GM18526 (cell line): Measurements from ENCODE around the gene PGS1.

Experiments used
- POLR2A ChIP-seq: IDR thresholded peaks from 3 replicates; pipeline ENCODE4 v1.6.1; 2011; ENCODE audit not compliant: insufficient read length; ENCODE audit errors: extremely low read depth

Gene PGS1

DNA sequence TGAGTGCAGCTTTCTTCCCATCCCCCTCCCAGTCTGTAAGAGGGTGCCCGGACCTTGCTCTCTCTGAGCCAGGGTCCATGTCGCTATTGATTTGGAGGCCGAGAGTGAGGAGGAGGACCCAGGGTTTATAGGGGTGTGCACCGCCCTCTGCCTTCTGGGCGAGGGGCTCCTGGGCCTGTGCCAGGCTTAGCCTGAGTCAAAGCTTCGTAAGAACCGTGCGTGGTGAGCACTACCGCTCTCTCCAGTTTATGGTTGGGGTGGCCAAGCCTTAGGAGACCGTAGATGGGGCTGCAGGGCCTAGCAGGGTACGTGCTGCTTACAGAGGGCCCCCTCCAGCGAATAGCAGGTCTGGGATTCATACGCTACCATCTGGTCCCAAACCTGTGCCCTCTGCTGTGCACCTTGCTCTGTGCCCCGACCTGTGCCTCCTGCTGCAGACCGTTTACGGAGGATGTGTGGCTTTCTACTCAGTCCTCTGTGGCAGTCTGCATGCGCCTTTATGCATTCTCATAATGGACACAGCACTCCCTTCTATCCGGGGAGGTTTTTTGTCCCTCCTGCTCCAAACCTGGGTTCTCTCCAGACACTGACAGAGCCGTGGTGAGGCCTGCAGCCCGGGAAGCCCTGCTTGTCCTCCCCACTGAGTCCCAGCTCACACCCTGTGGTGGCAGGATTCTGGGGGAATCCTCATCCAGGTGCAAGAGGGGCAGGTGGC lies 54.7 kb downstream of the PGS1 start:
- TF ChIP-seq POLR2A: no peak

DNA sequence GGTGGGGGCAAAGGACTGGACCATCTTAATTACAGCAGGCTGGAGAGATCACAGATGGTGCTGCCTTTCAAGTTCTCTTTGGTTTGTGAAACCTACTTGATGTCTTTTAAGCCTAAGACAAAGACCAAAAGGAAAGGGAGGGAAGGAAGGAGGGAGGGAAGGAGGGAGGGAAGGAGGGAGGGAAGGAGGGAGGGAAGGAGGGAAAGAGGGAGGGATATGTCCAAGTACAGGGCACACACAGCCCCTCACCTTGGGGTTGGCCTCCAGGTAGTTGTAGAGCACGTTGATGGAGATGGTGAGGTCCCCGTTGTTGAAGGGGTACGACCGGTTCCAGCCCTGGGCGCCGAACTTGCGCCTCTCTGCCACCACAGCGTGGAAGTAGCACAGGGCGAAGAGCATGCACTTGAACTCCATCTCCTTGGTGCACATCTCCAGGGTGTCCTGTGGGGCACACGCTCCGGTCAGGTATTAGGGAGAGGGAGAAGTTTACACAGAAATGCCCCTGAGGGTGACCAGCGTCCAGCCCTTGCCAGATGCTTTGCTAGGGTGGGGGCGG lies 55.4 kb downstream of the PGS1 start:
- no peak for TF ChIP-seq POLR2A

DNA sequence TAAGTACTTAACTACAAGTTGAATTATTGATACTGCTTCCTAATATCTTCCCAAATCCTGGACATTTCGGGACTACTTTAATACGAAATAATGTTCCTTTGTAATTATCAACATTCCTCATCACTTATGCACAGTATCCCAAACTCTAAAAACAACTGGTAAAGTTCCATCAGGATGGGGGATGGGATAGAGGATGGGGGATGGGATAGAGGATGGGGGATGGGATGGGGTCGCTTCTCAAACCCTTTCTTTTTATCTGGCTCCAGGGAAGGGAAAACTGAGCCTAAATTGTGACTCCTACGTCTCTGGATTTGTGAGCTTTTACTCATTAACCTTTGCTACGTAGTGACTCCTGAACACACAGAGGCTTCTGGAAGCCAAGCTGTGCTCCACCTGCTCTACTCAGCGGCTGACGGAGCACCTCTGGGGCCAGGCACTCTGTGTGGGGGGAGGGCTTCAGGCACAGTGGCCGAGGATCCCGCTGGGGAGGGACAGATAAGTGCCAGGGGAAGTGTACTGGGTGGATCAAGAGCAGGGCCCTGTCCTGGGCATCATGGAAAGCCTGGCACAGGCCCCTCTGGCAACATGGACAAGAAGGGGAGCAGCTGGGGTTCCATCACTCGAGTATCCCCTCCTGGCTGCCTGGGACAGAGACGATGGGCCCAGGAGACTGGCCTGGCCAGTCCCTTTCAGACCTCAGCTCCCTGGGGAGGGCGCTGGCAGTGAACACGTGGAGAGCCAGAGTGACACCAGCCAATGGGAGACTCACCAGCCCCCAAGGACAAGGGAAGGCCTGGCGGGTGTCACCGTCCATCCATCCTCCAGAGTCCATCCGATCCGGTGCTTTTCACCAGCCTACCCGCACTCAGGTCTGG lies 56.2 kb downstream of the PGS1 start:
- no peak for TF ChIP-seq POLR2A

DNA sequence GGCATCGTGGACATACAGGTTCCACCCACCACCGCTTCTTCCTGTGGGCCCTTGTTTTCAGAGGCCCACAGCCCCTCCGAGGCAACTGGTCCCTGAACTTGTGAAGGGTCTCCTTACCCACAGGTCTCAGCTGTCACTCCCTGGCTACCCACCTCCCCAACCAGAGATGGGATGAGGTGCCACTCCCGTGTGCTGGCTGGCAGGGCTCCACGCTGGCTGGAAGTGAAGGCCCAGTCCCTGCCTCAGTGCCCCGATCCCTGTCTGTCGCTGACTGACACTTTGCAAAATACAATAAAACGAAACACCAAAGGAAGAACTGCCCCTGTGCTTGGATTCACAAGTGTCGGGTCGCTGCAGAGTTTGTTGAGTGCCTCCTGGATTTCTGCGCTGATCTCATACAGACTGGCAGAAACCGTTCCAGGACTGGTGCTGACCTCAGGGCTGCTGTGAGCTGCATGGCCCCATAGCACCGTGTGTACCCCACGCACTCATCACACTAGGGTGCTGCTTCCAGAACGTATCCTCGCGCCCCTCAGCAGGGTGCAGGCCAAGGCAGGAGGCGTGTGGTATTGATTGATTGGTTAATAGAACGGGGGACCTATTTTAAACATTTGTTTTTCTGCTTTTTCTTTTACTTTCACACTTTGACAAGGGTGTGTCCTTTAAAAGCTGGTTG lies 57.0 kb downstream of the PGS1 start:
- TF ChIP-seq POLR2A: no peak

DNA sequence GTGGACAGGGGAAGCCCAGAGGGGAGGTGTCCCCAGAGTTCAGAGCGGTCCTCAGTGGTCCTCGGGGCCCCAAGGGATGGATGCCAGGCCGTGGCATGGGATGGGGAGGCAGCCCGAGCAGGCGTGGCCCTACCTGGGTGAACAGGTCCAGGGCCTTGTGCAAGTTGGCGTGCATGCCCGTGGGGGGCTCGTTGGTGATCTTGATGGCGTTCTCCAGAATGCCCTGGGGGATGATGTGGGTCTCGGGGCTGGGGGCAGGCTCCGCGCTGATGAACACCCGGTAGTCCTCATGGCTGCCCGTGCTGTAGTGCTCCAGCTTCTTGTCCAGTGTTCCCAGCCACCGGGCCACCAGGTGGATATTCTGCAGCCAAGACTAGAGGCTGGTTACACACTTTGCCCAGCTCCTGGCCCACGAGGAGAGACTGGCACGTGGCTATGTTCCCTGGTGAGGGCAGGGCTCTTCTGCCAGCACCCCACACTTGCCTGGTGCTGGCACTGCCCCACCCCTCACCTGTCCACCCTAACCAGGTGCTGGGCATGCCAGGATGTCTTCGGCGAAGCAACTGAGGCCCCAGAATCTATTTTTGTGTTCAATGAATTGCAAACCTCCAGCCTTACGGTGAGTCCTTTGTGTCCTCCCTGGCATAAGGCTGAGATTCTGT lies 59.2 kb downstream of the PGS1 start:
- no peak for TF ChIP-seq POLR2A

DNA sequence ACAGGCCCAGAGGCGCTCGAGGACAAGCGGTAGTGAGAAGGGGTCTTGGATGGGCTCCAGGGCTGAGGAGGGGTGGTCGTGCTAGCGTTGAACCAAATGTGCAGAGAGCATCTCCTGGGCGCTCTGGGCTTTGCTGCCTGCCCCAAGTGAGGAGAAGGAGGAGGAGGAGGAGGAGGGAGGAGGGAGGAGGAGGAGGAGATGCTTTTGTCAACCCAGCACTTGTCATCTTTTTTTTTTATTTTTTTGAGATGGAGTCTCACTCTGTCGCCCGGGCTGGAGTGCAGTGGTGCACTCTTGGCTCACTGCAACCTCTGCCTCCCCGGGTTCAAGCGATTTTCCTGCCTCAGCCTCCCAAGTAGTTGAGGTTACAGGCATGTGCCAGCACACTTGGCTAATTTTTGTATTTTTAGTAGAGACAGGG lies 59.8 kb downstream of the PGS1 start:
- TF ChIP-seq POLR2A: no peak

DNA sequence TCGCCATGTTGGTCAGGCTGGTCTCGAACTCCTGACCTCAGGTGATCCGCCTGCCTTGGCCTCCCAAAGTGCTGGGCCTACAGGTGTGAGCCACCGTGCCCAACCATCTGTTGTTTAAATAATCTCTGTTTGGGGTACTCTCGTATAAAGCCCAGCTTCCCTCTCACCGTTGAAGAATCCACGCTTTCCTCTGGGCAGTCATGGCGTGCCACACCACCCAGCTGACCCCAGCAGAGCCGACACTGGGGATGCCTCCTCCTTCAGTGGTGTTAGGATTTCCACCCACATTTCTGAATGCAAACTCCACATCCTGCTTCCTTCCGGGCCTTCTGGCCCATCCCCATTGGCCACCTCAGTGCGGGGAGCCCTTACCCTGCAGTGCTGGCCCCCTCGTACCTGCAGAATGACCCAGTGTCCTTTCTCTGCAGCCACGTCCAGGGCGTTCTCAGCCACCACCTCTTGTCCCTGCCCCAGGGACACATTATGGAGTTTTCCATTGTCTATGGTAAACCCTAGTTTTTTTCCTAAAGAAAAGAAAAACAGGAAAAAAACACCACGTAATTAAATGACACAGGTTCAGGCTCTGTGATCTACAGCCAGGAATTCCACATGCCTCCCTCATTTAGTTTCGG lies 60.4 kb downstream of the PGS1 start:
- no peak for TF ChIP-seq POLR2A

DNA sequence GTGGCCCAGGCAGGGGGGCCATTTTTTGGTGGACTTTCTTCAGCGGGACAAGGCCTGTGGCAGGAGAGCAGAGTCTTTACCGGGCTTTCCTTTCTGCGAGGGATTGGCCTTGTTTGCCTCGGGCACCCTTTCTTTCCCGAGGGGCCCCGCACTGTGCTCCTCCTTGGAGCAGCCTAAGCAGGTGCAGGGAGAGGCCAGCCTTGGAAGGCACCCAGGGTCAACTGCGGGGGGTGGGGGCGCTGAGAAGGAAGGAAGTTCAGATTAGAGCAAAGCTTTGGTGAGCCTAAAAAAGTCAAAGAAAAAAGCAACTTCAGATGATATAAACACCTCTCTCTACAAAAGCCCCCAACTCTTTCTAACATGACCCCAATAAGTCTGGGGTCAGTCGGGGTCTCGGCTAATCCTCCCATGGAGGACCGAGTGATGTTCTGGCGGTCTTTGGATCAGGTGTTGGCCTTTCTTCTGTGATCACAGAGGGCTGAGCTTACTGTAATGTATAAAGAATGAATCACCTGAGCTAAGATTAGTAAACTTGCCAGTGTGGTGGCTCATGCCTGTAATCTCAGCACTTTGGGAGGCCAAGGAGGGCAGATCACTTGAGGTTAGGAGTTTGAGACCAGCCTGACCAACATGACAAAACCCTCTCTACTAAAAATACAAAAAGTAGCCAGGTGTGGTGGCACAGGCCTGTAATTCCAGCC lies 63.0 kb downstream of the PGS1 start:
- TF ChIP-seq POLR2A: no peak

DNA sequence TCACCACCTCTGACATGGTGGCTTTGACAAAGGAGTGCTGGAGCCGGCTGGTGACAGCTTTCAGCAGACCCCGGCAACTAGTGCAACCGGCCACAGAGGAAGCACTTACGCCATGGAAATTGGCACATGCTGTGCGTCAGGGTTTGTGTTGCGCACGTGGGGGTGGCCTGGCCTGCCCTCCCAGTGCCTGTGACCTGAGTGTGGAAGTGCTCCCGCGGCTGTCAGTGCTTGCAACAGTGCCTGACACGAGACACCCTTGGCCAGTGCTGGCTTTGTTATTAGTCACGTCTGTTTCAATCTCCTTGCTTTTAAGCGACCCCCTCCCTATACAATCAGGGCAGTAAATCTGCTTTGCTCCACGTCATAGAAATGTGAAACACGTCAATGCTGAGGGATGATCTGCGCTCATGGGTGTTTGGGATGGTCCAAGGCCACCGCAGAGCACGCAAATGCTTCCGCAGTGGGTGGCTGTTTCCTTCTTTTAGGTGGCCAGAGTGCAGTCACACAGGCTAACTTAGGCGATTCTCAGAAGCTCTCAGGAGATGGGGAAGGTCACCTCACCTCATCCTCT lies 64.3 kb downstream of the PGS1 start:
- TF ChIP-seq POLR2A: no peak

DNA sequence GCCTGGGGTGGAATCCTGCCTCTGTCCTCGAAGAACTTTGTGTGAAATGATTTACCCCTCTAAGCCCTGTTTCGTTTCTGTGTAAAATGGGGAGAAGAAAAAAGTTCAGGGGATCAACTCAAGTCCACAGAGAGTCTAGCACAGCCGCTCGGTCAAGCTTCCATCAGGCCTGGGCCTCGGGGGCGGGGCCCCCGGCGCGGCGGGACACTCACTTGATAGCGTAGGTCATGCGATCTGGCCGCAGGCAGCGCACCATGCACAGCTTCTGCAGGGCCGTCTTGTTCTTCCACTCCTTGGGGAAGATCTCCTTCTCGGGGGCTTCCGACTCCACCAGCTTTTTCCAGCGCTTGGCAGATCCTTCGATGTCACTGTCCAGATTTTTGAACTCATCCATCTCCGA lies 65.9 kb downstream of the PGS1 start:
- TF ChIP-seq POLR2A: no peak

DNA sequence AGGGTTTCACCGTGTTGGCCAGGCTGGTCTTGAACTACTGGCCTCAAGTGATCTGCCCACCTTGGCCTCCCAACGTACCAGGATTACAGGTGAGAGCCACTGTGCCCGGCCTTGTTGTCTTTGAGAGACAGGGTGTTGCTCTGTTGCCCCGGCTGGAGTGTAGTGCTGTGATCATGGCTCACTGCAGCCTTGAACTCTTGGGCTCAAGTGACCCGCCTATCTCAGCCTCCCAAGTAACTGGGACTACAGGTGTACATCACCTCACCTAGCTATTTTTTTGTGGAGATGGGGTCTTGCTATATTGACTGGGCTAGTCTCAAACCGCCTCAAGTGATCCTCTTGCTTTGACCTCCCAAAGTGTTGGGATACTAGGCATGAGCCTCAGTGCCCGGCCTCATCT lies 68.4 kb downstream of the PGS1 start:
- no peak for TF ChIP-seq POLR2A

DNA sequence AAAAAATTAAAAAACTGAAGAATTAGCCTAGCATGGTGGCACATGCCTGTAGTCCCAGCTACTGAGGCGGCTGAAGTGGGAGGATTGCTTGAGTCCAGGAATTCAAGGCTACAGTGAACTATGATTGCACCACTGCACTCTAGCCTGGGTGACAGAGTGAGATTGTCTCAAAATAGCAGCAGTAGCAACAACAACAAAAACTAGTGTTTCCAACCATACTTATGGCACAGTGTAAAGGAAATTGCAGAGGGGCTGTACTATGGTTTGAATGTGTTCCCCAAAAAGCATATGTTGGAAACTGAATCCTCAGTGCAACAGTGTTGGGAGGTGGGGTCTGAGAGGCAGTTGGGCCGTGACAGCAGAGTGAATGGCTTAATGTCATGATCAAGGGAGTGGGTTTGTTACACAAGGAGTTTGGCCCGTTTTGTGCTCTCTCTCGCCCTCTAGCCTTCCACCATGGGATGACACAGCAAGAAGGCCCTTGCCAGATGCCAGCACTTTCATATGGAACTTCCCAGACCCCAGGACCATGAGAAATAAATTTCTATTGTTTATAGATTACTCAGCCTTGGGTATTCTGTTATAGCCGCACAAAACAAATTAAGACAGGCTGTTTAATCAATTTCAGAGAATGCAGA lies 70.0 kb downstream of the PGS1 start:
- no peak for TF ChIP-seq POLR2A

DNA sequence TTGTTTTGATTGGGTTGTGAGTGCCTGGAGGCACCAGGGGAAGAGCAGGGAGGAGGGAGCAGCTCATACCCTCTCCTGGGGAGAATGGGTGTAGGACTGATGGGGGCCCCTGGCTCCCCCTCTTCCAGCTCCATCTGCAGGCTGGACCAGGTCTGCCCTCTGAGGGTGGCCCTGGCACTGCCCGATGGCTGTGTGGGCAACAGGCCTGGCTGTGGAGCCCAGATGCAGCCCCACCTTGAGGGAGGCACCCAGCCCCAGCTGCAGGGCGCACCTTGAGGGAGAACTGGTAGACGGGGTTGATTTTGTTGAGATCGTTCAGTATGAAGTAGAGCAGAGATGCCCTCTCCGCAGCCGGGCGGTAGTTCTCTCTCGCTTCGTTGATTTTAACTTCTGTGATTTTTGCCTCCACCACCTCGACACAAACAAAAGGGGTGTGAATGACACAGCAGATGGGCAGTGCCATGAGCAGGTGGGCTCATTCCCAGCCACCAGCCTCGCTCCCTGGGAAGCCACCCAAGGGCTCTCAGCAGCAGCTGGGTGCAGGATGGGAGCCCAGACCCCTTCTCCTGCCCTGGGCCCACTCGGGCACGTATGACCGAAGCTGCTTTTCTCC lies 71.6 kb downstream of the PGS1 start:
- TF ChIP-seq POLR2A: no peak
